ENCODE results near the gene UNC80. TPM values are rescaled to one million over a fixed set of nuclear protein-coding genes. Genes with fewer than 3 reads are reported as not detected.

UNC80 gene
- total RNA-seq, 4 donors from 2014 or later, result under 0.01 to 0.17 (median 0.09) TPM

DNA sequence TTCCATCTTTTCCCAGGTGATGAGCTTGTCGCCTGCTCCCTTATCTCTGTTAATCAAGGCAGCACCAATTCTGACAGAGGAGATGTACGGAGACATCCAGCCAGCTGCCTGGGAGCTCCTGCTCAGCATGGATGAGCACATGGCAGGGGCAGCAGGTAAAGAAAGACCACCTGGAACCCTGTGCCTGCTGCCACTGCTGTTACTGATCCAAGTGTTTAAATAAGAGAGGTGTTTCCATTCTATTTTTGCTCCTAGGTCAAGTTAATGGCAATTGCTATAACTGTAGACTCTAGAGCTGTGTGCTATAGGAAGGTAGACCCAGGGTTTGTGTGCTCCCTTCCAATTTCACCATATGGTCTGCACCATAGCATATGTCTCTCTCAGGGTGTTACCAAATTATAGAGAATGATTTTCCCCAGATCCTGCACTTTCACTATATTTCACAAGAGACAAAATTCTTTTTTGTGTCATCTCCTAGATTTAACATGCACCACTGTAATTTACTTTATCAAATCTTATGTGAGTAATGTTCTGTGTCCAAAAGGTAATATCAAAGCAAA, 142.2 kb downstream of the UNC80 start:
- no peaks in the 10 kb centered on the region for H3K27me3 ChIP-seq
- H3K9me3 ChIP-seq, result no peaks in the 10 kb centered on the region
- DNase-seq (ENCODE audit: extremely low spot score), result no peak
- TF ChIP-seq POLR2AphosphoS5 (IDR thresholded peaks at IDR 0.05) (no peak), POLR2A (IDR thresholded peaks at IDR 0.05; ENCODE audit: low read depth) (no peak), EP300 (IDR thresholded peaks at IDR 0.05) (no peak)
- TF ChIP-seq, protein P1, sequence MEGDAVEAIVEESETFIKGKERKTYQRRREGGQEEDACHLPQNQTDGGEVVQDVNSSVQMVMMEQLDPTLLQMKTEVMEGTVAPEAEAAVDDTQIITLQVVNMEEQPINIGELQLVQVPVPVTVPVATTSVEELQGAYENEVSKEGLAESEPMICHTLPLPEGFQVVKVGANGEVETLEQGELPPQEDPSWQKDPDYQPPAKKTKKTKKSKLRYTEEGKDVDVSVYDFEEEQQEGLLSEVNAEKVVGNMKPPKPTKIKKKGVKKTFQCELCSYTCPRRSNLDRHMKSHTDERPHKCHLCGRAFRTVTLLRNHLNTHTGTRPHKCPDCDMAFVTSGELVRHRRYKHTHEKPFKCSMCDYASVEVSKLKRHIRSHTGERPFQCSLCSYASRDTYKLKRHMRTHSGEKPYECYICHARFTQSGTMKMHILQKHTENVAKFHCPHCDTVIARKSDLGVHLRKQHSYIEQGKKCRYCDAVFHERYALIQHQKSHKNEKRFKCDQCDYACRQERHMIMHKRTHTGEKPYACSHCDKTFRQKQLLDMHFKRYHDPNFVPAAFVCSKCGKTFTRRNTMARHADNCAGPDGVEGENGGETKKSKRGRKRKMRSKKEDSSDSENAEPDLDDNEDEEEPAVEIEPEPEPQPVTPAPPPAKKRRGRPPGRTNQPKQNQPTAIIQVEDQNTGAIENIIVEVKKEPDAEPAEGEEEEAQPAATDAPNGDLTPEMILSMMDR (IDR thresholded peaks at IDR 0.05), result no peak
- H3K36me3 ChIP-seq, result no peaks in the 10 kb centered on the region
- H3K4me3 ChIP-seq, result no peak overlapping the region
- no peaks in the 10 kb centered on the region for H3K4me1 ChIP-seq
- 89% methylated on average over 2 of the region's 2 CpGs for WGBS
- intact Hi-C loops (cut with DNase I), result no loop called here
- no peak overlapping the region for H3K27ac ChIP-seq (replicated peaks in 1 of 4)

DNA sequence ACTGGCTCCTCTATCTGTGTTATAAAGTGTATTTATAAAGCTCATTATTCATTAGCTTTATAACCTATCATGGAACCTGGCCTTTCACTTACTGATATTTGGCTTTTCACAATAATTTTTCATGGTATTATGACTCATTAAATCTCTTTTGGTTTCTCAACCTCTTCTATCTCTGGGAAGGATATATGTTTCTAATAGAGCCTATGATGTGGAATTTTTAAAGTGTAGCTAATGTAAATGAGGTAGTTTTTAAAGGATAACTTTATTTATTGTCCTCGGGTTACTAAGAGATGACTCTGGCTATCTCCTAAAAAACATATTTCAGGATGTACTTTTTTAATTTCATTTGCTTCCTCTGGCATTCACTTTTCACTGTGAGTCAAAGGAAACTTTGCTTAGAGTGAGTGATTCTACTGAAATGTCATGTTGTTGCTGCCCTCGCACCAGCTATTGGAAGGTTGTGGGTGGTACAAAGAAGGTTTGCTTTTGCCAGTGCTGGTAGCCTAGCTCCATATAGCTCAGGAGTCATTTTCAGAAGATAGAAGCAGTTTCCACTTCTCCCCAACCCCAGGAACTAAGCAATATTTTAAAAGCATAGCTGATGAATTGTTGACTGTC, 145.6 kb downstream of the UNC80 start:
- Histone ChIP-seq H3K27me3 (no peaks in the 10 kb centered on the region), H3K36me3 (no peaks in the 10 kb centered on the region), H3K4me1 (no peaks in the 10 kb centered on the region), H3K27ac (replicated peaks in 1 of 4) (no peak overlapping the region), H3K4me3 (no peak overlapping the region), H3K9me3 (no peaks in the 10 kb centered on the region)
- no peak for DNase-seq (ENCODE audit: extremely low spot score)
- TF ChIP-seq, protein P1 (IDR thresholded peaks at IDR 0.05), result no peak
- no peak for TF ChIP-seq EP300 (IDR thresholded peaks at IDR 0.05)
- intact Hi-C loops (cut with DNase I), result no loop called here
- 79% methylated on average over 2 of the region's 2 CpGs for WGBS

DNA sequence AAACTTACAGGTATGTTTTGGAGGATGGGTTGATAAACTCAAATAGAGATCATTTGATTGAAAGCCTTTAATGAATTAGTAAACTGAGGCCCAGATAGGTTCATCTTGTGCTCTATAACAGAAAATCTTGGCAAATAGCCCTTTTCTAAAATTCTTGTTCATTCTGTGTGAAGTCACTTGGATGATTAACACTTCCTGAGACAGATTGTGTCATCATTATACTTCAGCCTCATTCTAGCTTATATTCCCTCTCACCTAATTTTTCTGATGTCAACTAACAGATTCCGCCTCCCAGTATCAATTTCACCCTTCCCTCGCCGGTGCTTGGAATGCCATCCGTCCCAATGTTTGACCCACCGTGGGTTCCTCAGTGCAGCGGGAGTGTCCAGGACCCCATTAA, 146.6 kb downstream of the UNC80 start:
- no peak for DNase-seq (ENCODE audit: extremely low spot score)
- intact Hi-C loops (cut with DNase I), result no loop called here
- Histone ChIP-seq H3K4me1 (no peaks in the 10 kb centered on the region), H3K4me3 (no peak overlapping the region), H3K36me3 (no peaks in the 10 kb centered on the region), H3K9me3 (no peaks in the 10 kb centered on the region), H3K27me3 (no peaks in the 10 kb centered on the region), H3K27ac (replicated peaks in 1 of 4) (no peak overlapping the region)
- 79% methylated on average over 6 of the region's 6 CpGs for WGBS
- TF ChIP-seq POLR2A (IDR thresholded peaks at IDR 0.05; ENCODE audit: low read depth) (no peak), EP300 (IDR thresholded peaks at IDR 0.05) (no peak), POLR2AphosphoS5 (IDR thresholded peaks at IDR 0.05) (no peak)
- TF ChIP-seq, protein P1 (IDR thresholded peaks at IDR 0.05), result no peak

DNA sequence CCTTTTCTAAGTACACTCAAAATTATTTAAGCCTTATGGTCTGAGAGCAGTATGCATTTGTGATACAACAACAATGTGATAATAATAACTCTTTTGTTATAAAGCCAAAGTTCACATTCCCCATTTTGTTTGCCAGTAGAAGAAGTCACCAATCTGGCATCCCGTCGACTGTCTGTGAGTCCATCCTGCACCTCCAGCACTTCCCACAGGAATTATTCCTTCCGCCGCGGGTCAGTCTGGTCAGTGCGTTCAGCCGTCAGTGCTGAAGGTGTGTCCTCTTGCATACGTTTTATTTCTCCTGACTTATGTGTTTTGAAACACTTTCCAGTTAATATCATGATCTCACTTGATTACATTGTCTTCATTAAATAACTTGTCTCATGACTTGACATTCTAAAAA, 150.5 kb downstream of the UNC80 start:
- no peaks in the 10 kb centered on the region for H3K36me3 ChIP-seq
- H3K4me1 ChIP-seq, result no peaks in the 10 kb centered on the region
- intact Hi-C loops (cut with DNase I), result no loop called here
- peaks cover 0 to 6% (median 0%) of the 10 kb centered on the region in 4 donors for H3K27me3 ChIP-seq
- no peak for DNase-seq (ENCODE audit: extremely low spot score)
- H3K9me3 ChIP-seq, result no peaks in the 10 kb centered on the region
- 76% methylated on average over 8 of the region's 8 CpGs for WGBS
- H3K27ac ChIP-seq (replicated peaks in 1 of 4), result no peak overlapping the region
- TF ChIP-seq POLR2AphosphoS5 (IDR thresholded peaks at IDR 0.05), result no peak
- no peak for TF ChIP-seq POLR2A (IDR thresholded peaks at IDR 0.05; ENCODE audit: low read depth)
- TF ChIP-seq, protein P1 (IDR thresholded peaks at IDR 0.05), result no peak
- TF ChIP-seq EP300 (IDR thresholded peaks at IDR 0.05), result no peak
- H3K4me3 ChIP-seq, result no peak overlapping the region

DNA sequence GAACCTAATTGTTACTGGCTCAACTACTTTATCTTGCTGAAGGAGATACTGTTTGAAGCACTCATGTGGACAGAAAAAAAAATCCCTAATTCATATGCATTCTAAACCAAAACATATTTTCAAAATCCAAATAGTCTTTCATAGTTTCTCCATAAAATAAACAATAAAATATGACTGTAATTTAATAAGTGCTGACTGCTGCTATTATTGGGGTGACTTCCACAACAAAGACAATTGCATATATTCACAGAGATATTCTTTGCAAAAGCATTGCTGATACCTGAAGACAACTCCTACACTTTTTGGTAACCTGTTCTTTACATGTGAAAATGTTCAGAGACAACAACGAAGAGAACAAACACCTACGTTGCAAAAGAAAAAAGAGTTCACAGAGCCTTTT, 157.7 kb downstream of the UNC80 start:
- 92% methylated on average over 2 of the region's 2 CpGs for WGBS

More for the DNA sequence above, 157.7 kb downstream of the UNC80 start:
- intact Hi-C loops (cut with DNase I), result no loop called here
- Histone ChIP-seq H3K9me3 (no peaks in the 10 kb centered on the region), H3K4me3 (no peak overlapping the region), H3K27me3 (peaks cover 0 to 13% (median 0%) of the 10 kb centered on the region in 4 donors), H3K4me1 (peaks cover 0 to 11% (median 11%) of the 10 kb centered on the region in 4 donors), H3K27ac (replicated peaks in 1 of 4) (no peak overlapping the region), H3K36me3 (no peaks in the 10 kb centered on the region)
- no peak for DNase-seq (ENCODE audit: extremely low spot score)
- TF ChIP-seq POLR2AphosphoS5 (IDR thresholded peaks at IDR 0.05) (no peak), POLR2A (IDR thresholded peaks at IDR 0.05; ENCODE audit: low read depth) (no peak), EP300 (IDR thresholded peaks at IDR 0.05) (no peak)
- TF ChIP-seq, protein P1 (IDR thresholded peaks at IDR 0.05), result no peak
